A549 (cell line): ENCODE measurements around the gene BEND7.
"Not testable (repeated sequence)": the region's sequence is repeated elsewhere in the genome, so short reads cannot be mapped to it uniquely, and the experiment has no call there.

ENCODE experiments used
- BHLHE40 ChIP-seq: IDR thresholded peaks from 2 replicates; pipeline ENCODE4 v1.6.1; 2012; ENCODE audit warnings: low read depth, low read length, inconsistent platforms
- CEBPB ChIP-seq, 2 experiments: fragments of >200 bp in 1 of 2; sonication (Bioruptor Twin) in 1 of 2; formaldehyde crosslinking in 1 of 2; IDR thresholded peaks; 2 replicates each; pipeline ENCODE4 v1.6.1; 2012 to 2016
- EP300 ChIP-seq, 2 experiments: fragments of >200 bp; sonication (Bioruptor Twin); formaldehyde crosslinking; IDR thresholded peaks; 2 replicates in 1 of 2; 3 replicates in 1 of 2; pipeline ENCODE4 v1.6.1; 2016 to 2017
- MAZ ChIP-seq: fragments of 150-350 bp; IDR thresholded peaks from 2 replicates; pipeline ENCODE4 v1.6.1; 2014; ENCODE audit warnings: antibody characterized with exemption, low read depth, low read length, borderline replicate concordance
- MYC ChIP-seq: IDR thresholded peaks from 2 replicates; pipeline ENCODE4 v1.6.1; 2012; ENCODE audit warnings: mild to moderate bottlenecking, inconsistent platforms, low read length, improper control_type of control experiment, borderline replicate concordance
- POLR2A ChIP-seq: IDR thresholded peaks from 2 replicates; pipeline ENCODE4 v1.6.1; 2012; ENCODE audit warnings: mild to moderate bottlenecking, low read length
- ZSCAN20 ChIP-seq: fragments of 250-450 bp; sonication (Bioruptor Pico); IDR thresholded peaks from 2 replicates; pipeline ENCODE4 v1.8.0; 2022; ENCODE audit warnings: mild to moderate bottlenecking, moderate library complexity
- TF ChIP-seq, protein P1 (sequence below): fragments of >200 bp; sonication (Bioruptor Twin); formaldehyde crosslinking; IDR thresholded peaks from 3 replicates; pipeline ENCODE4 v1.5.1; 2016
- TF ChIP-seq, protein P2 (sequence below): fragments of 150-350 bp; IDR thresholded peaks from 2 replicates; pipeline ENCODE4 v1.6.1; 2014; ENCODE audit warnings: low read depth, mild to moderate bottlenecking, low read length

DNA sequence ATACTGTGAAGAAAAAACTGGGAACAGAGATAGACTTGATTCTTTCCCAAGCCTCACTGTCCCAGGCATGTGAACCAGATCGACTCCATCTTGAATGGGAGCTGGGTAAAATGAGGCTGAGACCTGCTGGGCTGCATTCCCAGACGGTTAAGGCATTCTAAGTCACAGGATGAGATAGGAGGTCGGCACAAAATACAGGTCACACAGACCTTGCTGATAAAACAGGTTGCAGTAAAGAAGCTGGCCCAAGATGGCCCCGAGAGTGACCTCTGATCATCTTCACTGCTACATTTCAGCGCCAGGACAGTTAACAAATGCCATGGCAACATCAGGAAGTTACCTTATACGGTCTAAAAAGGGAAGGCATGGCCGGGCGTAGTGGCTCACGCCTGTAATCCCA, 9.2 kb upstream of the BEND7 start:
- TF ChIP-seq ZSCAN20 (CRISPR knock-in tag); EP300 (IDR thresholded peaks at IDR 0.05); POLR2A; BHLHE40; MYC; MAZ; CEBPB (IDR thresholded peaks at IDR 0.05): not testable (repeated sequence)
- TF ChIP-seq, protein P1, sequence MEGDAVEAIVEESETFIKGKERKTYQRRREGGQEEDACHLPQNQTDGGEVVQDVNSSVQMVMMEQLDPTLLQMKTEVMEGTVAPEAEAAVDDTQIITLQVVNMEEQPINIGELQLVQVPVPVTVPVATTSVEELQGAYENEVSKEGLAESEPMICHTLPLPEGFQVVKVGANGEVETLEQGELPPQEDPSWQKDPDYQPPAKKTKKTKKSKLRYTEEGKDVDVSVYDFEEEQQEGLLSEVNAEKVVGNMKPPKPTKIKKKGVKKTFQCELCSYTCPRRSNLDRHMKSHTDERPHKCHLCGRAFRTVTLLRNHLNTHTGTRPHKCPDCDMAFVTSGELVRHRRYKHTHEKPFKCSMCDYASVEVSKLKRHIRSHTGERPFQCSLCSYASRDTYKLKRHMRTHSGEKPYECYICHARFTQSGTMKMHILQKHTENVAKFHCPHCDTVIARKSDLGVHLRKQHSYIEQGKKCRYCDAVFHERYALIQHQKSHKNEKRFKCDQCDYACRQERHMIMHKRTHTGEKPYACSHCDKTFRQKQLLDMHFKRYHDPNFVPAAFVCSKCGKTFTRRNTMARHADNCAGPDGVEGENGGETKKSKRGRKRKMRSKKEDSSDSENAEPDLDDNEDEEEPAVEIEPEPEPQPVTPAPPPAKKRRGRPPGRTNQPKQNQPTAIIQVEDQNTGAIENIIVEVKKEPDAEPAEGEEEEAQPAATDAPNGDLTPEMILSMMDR = not testable (repeated sequence)
- TF ChIP-seq, protein P2, sequence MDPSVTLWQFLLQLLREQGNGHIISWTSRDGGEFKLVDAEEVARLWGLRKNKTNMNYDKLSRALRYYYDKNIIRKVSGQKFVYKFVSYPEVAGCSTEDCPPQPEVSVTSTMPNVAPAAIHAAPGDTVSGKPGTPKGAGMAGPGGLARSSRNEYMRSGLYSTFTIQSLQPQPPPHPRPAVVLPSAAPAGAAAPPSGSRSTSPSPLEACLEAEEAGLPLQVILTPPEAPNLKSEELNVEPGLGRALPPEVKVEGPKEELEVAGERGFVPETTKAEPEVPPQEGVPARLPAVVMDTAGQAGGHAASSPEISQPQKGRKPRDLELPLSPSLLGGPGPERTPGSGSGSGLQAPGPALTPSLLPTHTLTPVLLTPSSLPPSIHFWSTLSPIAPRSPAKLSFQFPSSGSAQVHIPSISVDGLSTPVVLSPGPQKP = not testable (repeated sequence)
